Mesothelial cell of epicardium (in vitro differentiated cells): ENCODE measurements around the gene PRDM16. TPM values are rescaled to one million over a fixed set of nuclear protein-coding genes. Genes with fewer than 3 reads are reported as not detected.

ENCODE experiments used
- DNase-seq, 2 experiments: peaks; one replicate each; pipeline ENCODE4 v3.0.0; 2021; ENCODE audit warnings: low spot score in 2 of 2; ENCODE audit not compliant: unreplicated experiment in 2 of 2
- H3K27ac Mint-ChIP-seq: 2 replicates; pipeline ENCODE4 v1.8.0; 2021; ENCODE audit warnings: mixed read lengths
- H3K27me3 Mint-ChIP-seq: 2 replicates; pipeline ENCODE4 v1.8.0; 2021; ENCODE audit warnings: low read depth, mixed read lengths
- H3K36me3 Mint-ChIP-seq: 2 replicates; pipeline ENCODE4 v1.8.0; 2021; ENCODE audit warnings: mixed read lengths
- H3K4me1 Mint-ChIP-seq: 2 replicates; pipeline ENCODE4 v1.8.0; 2021; ENCODE audit warnings: mixed read lengths
- H3K4me3 Mint-ChIP-seq: 2 replicates; pipeline ENCODE4 v1.8.0; 2021; ENCODE audit warnings: mild to moderate bottlenecking, moderate library complexity, mixed read lengths
- H3K9me3 Mint-ChIP-seq: 2 replicates; pipeline ENCODE4 v1.8.0; 2021; ENCODE audit warnings: mixed read lengths
- CTCF ChIP-seq: fragments of 200-600 bp; sonication (generic); IDR thresholded peaks from one replicate; pipeline ENCODE4 v1.5.0; 2021; ENCODE audit warnings: antibody characterized with exemption; ENCODE audit not compliant: unreplicated experiment
- total RNA-seq: library from RNA; stranded (reverse); gene quantifications from 3 replicates; pipeline ENCODE4 v1.2.1, GENCODE V29; 2021

The PRDM16 gene
- total RNA-seq, 1 donor from 2014 or later, result 1.4 TPM

GRCh38 chr1:3426956-3427535 lies 358.0 kb downstream of the PRDM16 start:
- TF ChIP-seq CTCF, result no peak
- Mint-ChIP-seq H3K27me3 (peaks cover 12% of the 10 kb centered on the region), H3K4me1 (no peaks in the 10 kb centered on the region), H3K9me3 (no peaks in the 10 kb centered on the region), H3K27ac (no peak overlapping the region), H3K4me3 (no peak overlapping the region), H3K36me3 (no peaks in the 10 kb centered on the region)
- DNase-seq, result no peak

GRCh38 chr1:3427711-3428704 lies 359.0 kb downstream of the PRDM16 start:
- no peak overlapping the region for H3K4me3 Mint-ChIP-seq
- TF ChIP-seq CTCF, result no peak
- no peak for DNase-seq
- no peaks in the 10 kb centered on the region for H3K4me1 Mint-ChIP-seq
- no peak overlapping the region for H3K27ac Mint-ChIP-seq
- no peaks in the 10 kb centered on the region for H3K36me3 Mint-ChIP-seq
- peaks cover 6% of the 10 kb centered on the region for H3K27me3 Mint-ChIP-seq
- H3K9me3 Mint-ChIP-seq, result no peaks in the 10 kb centered on the region

- no peak for DNase-seq
- H3K4me3 Mint-ChIP-seq, result no peak overlapping the region
- no peak overlapping the region for H3K27ac Mint-ChIP-seq
Observed at GRCh38 chr1:3428899-3429298, 359.9 kb downstream of the PRDM16 start.

GRCh38 chr1:3429320-3429719 lies 360.3 kb downstream of the PRDM16 start:
- TF ChIP-seq CTCF, result no peak
- Mint-ChIP-seq H3K27ac (no peak overlapping the region), H3K9me3 (no peaks in the 10 kb centered on the region), H3K36me3 (no peaks in the 10 kb centered on the region), H3K4me1 (no peaks in the 10 kb centered on the region), H3K4me3 (no peak overlapping the region), H3K27me3 (peaks cover 4% of the 10 kb centered on the region)
- DNase-seq, result no peak

More at GRCh38 chr1:3428899-3429298, 359.9 kb downstream of the PRDM16 start:
- Mint-ChIP-seq H3K4me1 (no peaks in the 10 kb centered on the region), H3K36me3 (no peaks in the 10 kb centered on the region), H3K27me3 (peaks cover 6% of the 10 kb centered on the region), H3K9me3 (no peaks in the 10 kb centered on the region)
- TF ChIP-seq CTCF, result no peak

- H3K36me3 Mint-ChIP-seq, result no peaks in the 10 kb centered on the region
- H3K9me3 Mint-ChIP-seq, result no peaks in the 10 kb centered on the region
- DNase-seq, result no peak
- peaks cover 3% of the 10 kb centered on the region for H3K27me3 Mint-ChIP-seq
- no peak overlapping the region for H3K4me3 Mint-ChIP-seq
- TF ChIP-seq CTCF, result no peak
- no peaks in the 10 kb centered on the region for H3K4me1 Mint-ChIP-seq
- no peak overlapping the region for H3K27ac Mint-ChIP-seq
Observed at GRCh38 chr1:3429766-3430165, 360.8 kb downstream of the PRDM16 start.
